HG03103 (cell line): ENCODE data around the gene IGLL5.

Experiments used
- ATAC-seq: cut with Tn5 transposase; IDR thresholded peaks from one replicate; pipeline ENCODE4 v1.9.1; 2021; ENCODE audit warnings: low read depth; ENCODE audit not compliant: unreplicated experiment

Gene IGLL5

DNA sequence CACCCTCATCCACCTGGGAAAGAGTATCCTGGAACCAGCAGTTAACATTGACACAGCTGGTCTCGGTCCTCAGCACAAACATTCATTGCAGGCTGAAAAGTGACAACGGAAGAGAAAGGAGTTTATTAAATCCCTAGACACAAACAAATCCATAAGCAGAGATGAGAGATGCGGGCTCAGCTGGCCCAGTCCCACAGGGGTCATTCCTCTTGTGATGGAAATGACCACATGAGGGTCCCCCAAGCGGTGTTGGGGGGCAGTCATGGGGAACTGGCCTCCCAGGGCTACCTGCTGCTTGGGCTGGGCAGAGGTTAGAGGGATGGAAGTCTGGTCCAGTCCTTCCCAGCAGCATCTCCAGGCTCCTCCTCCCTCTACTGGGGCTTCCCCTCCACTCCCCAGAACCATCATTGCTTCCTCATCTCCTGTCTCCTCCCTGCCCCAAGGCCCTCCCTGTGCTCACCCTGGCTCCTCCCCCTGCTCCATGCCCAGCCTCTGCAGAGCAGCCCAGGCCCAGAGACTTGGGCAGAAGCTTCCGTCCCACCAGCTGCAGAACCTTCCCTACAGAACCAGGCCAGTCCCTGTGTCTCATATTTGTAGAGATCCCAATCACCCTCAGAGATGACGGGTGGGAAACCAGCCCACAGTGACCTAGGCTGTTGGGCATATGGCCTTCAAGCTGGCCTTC, 5.4 kb upstream of the IGLL5 start:
- ATAC-seq, result no peak

DNA sequence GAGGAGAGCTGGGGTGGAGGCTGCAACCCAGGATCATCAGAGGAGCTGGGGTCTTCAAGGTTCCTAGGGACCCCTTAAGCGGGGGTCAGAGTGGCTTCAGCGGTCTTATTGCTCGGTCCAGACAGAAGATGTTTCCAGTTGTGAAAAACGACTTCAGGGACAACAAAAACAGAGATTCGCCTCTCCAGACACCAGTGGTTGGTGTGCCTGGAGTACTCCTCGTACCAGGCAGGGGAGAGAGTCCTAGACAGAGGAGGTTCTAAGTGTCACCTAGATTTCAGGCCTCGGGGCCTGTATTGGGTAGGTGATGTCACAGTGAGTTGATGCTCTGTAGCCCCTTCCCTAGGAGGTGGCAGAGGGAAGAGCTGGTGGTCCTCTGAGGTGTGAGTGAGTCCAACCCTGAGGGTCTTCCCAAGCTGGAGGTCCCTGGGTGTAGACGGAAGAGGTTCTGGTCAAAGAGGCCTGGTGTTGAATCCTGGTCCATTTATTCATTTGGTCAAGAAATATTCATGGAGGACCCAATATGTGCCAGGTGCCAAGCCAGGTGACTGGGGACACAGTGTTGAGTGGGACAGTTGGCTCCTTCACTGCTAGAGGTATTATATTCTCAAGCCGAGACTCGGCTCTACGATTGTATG, 4.4 kb upstream of the IGLL5 start:
- ATAC-seq, result no peak

DNA sequence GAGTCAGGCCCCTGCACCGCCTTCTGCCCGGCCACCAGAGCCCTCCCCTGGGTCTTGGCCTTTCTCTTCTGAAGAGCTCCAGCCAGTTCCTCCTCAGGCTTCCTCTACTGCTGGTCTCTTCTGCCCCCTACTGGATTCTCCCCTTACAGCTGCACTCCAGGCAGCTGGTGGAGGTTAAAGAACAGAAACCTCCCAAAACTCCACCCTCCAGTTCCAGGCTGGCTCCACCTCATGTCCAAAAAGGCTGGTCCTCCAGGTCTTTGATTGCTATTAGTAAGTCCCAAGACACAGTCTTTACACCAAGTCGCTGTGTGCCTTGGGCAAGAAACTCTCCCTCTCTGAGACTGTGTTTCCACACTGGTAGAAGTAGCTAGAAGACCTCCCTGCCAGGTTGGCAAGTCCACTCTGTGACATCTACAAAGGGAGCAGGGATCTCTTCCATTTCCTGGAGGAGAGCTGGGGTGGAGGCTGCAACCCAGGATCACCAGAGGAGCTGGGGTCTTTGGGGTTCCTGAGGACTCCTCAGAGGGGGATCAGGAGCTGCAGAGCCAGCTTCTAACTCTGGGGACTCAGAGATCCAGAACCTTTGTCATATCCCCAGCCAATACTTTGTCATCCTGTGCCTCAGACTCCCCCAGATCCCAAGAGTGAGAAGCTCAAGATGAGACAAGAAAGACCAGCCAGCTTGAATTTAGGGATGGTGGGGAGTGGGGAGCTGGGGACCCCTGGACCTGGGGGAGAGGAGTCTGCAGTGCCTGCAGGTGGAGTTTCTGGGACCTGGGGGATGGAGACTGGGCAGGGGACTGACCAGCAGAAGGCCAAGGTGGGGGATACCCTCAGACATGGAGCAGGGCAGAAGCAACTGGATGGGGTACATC, 3.4 kb upstream of the IGLL5 start:
- ATAC-seq, result no peak

DNA sequence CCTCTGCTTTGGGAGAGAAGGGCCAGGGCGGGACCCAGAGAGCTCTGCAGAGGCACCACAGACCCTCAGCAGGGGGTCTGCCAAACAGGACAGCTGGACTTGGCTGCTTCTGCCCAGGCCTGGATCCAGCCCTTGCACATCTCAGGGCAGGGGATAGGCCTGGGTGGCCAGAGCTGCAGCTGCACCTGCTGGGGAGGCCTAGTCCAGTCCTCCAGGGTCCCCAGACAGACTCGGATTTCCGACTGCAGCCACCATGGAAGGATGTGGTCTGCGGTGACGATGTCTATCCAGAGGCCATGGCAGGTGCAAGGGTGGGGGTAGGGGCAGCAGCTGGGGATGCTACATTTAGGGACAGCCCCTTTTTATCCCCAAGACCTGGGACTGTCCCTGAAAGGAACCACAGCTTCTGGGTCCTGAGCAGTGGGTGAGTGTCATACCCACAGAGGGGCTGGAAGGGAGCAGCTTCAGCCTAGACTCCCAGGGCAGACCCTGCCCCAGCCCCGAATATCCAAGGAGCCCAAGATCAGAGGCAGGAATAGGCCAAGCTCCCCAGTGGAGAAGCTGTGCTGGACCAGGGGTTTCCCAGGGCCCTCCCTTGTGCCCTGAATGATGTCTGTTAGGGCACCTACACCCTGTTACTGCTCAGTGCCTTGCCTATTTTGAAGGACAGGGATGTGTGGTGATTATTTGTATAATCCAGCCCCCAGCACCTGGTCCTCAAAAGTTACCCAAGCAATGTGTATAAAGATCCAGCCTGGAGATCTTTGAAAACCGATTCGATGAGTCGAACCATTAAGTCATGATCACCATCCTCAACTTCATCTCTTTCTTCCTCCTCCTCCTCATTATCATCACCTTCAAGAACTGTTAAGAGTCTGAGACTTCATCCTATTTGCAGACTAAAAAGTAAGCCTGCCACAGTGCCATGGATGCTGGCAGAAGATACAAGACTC, 2.5 kb upstream of the IGLL5 start:
- no peak for ATAC-seq

DNA sequence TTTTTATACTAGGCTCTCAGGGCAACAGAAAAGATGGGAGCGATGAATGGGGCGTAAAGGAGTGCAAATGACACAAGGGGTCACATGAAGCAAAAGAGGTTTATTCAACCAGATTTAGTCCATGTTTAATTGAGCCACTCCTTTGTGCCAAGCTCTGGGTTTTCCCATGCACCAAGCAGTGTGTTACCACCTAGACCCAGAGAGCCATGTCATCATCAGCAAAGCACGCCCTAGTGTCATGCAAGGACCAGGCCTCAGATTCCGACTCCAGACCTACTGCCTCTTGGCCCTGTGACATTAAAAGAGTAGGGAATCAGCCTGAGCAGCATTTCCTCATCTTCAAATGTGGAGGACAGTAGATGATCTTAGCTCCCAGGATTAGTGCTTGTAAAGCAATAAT, 1.1 kb upstream of the IGLL5 start:
- ATAC-seq, result no peak

DNA sequence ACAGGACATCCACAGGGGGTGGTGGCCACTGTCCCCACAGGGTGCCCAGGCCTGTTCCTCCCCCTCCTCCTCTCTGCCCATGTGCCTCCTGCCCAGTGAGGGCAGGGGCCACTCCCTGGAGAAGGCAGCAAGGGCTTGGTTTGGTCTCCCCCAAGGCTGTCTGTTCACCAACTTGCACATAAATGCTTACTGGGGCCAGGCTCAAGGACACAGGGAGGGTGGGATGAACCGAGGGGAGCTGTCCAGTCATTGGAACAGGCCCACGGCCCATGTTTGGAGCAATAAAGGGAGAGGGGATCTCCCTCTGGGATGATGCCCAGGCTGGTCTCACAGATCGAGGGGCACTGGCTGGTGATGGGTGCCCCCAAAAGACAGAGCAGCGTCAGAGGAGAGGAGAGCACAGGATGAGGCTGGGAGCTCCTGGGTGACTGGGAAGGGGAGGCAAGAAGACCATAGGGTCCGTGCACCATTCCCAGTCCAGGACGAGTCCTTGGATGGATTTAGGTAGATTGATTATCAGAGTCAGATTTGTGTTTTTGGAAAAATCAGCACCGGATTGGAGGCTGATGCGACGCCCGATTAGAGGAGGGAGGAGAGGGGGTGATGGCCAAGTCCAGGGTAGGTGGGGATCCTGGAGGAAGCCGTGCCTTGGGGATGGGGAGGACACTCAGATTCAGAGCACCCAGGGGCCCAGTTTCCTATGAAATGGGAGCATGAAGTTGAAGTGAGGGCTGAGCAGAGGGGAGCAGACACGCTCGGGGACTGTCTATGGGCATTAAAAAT, 1.1 kb downstream of the IGLL5 start:
- ATAC-seq, result no peak

DNA sequence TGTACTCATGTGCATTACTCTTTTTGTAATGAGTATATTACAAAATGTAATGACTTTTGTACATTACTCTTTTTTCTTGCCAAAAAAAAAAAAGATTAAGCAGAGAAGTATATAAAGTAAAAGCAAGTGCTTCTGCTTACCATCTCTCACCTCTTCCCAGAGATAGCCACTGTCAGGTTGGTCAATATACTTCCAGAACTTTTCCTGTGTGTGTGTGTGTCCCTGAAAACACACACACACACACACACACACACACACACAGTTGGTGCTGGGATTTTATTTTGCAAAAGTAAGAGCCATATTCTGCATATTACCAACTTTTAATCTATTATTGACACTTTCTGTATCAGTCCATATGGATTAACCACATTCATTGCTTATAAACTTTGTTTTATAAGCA, 2.5 kb downstream of the IGLL5 start:
- no peak for ATAC-seq

DNA sequence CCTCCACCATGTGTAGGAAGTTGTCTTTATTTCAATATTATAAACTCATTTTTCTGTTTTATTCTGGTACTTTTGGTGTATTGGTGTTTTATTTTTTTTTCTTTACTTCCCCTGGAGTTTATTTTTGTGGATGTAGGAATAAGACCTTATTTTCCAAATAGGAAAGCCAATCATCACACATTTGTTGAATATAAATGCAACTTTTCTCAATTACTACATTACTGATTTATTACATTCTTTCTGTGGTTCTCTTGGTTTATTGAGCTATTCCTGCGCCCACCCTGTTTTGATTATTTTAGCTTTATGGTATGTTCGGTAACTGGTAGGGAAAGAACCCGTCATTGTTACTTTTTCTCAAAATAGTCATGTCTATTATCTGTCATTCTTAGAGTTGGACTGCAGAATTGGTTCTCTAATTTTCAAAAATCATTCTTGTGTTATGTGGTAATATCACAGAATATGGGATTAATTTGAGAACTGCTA, 3.6 kb downstream of the IGLL5 start:
- no peak for ATAC-seq

DNA sequence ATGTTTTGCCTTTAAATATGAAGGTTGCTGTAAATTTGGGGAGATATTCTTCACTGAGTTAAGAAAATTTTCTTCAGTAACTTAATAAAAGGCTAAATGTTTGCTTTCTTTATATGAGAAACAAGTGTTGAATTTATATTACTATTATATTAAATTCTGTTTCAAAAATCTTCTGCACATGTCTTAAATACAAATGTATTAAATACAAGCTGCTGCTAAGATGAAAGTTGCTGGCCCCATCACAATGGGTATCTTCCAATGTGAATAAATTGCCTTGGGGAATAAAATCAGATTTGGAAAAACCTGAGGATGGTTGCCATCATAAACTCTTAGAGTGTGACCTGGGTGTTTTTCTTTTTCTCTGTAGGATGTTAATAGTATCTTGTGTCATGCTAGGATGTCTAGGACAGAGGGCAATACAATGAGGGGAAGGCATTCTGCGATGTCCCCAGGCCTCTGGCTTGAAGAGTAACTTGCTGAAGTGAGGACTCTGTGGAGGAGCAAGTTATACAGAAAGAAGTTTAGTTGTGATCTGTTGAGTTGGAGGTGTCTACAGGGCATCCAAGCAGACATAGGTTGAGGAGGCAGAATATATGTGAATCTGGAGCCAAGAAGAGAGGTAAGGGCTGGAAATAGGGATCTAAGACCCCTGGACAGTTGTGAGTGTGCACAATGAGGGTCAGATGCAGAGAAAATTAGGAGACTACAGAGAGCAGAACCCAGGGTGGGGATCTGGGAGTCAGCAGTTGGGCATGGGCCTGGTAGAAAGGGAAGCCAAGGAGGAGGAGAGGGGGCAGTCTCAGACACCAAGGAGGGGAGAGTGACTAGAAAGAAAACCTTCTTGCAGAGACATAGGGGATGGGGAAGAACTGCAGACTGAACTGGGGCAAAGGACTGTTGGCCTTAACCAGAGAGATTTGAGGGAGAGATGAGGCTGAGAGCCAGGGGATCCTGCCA, 4.8 kb downstream of the IGLL5 start:
- ATAC-seq, result no peak

DNA sequence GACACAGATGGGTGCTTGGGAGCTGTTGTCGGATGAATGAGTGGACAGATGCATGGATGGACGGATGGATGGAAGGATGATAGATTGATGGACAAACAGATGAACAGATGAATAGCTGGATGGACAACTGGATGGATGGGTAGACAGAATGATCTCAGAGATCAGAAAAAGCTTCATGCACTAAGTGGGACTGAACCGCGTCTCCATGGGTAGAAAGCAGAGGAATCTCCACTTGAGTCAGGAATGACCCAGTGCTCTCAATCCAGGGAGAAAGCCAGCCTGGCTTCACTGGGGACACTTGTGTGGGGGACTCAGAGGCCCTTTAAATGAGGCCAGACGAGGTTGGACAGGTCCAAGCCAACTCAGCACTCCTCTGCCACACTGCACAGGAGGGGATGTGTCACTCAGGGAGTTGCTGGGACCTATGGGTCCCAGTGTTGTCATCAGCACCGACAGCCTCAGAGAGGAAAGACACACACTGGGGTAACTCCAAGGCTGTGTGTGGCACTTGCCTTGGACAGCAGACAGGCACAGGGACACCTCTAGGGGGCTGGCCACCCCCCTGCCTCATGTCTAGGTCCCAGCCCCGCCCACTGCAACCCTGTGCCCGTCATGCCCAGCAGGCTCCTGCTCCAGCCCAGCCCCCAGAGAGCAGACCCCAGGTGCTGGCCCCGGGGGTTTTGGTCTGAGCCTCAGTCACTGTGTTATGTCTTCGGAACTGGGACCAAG, 5.6 kb downstream of the IGLL5 start:
- ATAC-seq, result no peak

DNA sequence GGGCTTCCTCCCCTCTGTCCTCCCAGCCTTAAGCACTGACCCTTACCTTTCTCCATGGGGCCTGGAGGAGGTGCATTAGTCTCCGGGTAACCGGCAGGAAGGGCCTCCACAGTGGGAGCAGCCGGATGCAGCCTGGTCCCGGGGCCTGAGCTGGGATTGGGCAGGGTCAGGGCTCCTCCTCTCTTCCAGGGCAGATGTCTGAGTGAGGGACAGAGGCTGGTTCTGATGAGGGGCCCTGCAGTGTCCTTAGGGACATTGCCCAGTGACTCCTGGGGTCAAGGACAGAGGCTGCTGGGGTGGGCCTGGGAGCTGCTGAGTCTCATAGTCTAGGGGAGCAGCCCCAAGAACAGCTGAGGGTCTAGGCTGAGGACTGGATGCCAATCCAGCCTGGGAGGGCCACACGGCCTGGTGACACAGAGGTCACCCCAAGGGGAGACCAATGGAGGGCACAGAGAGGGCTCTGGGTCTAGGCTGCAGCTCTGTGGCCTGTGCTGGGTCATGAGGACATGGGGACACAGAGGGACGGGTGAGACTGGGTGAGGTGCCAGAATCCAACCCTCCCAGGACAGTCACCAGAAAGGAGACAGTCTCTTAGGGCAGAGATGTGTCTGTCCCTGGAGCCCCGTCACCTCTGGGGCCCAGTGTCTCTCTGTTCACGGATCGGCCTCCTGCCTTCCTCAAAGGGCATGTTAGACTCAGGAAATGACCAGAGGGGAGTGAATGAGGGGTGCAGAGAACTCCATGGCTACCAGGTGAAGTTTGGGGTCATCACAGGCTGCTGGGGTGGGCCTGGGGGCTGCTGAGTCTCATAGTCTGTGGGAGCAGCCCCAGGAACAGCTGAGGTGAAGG, 6.5 kb downstream of the IGLL5 start:
- ATAC-seq, result no peak

DNA sequence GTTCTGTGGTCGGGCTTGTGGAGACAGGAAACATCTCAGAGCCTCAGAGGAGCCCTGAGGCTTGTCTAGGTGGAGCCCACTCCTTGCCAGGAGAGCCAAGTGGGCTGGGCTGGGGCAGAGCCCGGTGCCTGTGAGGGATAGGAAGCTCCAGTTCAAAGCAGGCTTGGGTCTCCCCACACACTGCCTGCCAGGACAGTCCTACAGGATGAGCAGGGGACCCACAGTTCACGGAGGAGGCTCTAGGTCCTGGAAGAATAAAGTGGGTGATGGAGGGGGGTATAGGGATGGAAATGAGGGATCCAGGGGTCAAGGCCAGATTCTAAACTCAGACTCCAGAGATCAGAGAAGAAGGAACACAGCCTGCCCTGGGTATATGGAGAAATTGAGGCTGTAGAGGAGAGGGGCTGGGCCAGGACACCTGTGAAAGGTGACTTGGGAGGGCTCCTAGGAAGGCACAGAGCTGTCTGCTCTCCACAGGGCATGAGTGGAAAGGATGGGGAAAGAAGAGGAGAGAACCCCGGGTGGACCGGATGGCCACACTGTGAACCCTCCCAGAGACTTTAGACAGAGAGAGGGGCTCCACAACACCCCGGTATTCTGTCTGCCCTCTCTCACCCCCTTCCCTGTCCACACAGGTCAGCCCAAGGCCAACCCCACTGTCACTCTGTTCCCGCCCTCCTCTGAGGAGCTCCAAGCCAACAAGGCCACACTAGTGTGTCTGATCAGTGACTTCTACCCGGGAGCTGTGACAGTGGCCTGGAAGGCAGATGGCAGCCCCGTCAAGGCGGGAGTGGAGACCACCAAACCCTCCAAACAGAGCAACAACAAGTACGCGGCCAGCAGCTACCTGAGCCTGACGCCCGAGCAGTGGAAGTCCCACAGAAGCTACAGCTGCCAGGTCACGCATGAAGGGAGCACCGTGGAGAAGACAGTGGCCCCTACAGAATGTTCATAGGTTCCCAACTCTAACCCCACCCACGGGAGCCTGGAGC, 7.4 kb downstream of the IGLL5 start:
- ATAC-seq, result no peak

DNA sequence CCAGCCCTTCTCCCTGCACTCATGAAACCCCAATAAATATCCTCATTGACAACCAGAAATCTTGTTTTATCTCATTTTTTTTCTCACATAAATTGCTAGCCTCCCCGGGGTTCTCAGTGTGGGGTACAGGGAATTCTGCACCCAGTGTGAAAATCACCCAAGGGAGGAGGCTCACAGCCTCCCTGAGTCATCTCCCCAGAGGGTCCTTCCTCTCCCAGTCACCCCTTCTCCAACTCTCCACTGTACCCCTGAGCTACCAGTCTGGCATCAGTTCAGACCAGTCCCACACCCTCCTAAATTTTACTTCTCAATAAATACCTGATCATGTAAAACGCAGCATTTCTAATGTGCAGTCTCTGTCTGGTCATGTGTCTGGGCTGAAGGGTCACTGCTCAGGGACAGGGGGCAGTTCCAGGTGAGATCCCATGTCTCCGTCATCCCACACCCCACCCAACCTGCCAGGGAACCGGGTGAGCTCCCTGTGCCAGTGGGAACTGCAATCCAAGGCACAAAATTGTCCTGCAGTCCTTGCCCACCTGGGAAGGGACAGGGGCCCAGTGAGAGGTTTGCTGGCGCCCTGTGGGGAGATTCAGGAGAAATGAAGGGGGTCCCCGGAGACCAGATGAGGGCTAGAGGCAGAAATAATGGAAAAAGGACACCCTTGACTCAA, 8.3 kb downstream of the IGLL5 start:
- no peak for ATAC-seq

DNA sequence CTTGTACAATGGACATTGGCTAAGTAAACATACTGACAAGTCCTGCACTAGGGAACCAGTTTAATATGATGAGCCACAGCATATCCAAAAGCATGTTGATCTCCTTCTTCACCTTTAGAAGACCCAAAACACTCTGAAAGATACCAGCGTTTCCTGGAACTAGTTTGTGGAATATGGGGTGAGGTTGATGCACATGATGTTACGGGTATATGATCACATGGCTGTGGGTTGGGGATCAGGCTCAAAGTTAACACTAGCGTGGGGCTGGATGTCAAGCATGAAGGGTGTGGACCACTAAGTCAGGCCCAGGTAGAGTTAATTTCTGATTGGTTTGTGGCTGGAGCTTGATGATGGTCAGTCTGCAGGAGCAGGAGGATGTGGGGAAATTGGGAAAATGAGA, 9.0 kb downstream of the IGLL5 start:
- no peak for ATAC-seq

DNA sequence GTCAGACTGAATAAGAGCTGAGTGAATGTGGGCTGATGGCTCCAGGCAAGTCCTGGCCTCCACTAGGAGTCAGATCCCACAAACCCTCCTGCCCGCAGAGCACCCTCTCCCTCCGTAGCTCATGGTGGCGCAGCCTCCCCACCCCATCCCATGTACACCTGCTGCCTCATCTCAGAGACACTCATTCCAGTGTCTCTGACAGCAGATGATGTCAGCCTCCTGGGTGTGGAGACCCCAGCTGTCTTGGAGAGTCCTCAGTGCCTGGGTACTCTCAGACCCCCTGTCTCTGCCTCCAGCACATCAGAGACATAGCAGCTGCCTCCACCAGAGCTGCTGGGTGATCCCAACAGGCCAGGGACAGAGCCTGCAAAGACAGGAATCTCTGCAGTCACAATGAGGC, 9.5 kb downstream of the IGLL5 start:
- ATAC-seq, result no peak
